CD8-positive, alpha-beta memory T cell (primary cell): ENCODE results near the gene TPH1. TPM values are rescaled to one million over a fixed set of nuclear protein-coding genes. Genes with fewer than 3 reads are reported as not detected.

ENCODE experiments used
- CTCF ChIA-PET: fragments of 350-600 bp; sonication (Branson Sonifier 250); formaldehyde crosslinking; loops from one replicate; lab custom pipeline; 2021; ENCODE audit warnings: antibody characterized with exemption; lab: Charles Lee
- POLR2A ChIA-PET: fragments of 350-600 bp; sonication (Branson Sonifier 250); formaldehyde crosslinking; loops from one replicate; lab custom pipeline; 2021; ENCODE audit warnings: antibody characterized with exemption; lab: Charles Lee
- DNase-seq, 5 donors: peaks; one replicate each; pipeline versions ENCODE4 v3.0.0 to v3.0.0-alpha.2; 2020 to 2022; ENCODE audit warnings: mixed read lengths in 1 of 5
- H3K27ac ChIP-seq: one replicate; pipeline ENCODE4 v1.7.0; 2013; ENCODE audit warnings: low read depth, mild to moderate bottlenecking, low read length, moderate library complexity
- H3K27me3 ChIP-seq: 2 replicates; pipeline ENCODE4 v1.7.0; 2013; ENCODE audit warnings: low read length, mild to moderate bottlenecking; ENCODE audit not compliant: insufficient read depth, poor library complexity, severe bottlenecking
- H3K36me3 ChIP-seq: 2 replicates; pipeline ENCODE4 v1.7.0; 2013; ENCODE audit warnings: mild to moderate bottlenecking, low read length, moderate library complexity; ENCODE audit not compliant: insufficient read depth
- H3K4me1 ChIP-seq: 2 replicates; pipeline ENCODE4 v1.7.0; 2013; ENCODE audit warnings: mild to moderate bottlenecking, low read length, moderate library complexity; ENCODE audit not compliant: insufficient read depth
- H3K4me3 ChIP-seq: 2 replicates; pipeline ENCODE4 v1.7.0; 2013; ENCODE audit warnings: mild to moderate bottlenecking, low read length
- H3K9me3 ChIP-seq: 2 replicates; pipeline ENCODE4 v1.7.0; 2013; ENCODE audit warnings: mild to moderate bottlenecking, low read length
- H3K27ac Mint-ChIP-seq, 8 donors: one replicate each; pipeline ENCODE4 v1.8.0; 2020 to 2021; ENCODE audit warnings: mixed read lengths in 8 of 8, mild to moderate bottlenecking in 6 of 8, inconsistent platforms in 3 of 8, moderate library complexity in 3 of 8
- H3K27me3 Mint-ChIP-seq, 2 donors: one replicate each; pipeline ENCODE4 v1.8.0; 2020 to 2021; ENCODE audit warnings: mixed read lengths in 2 of 2, mild to moderate bottlenecking in 1 of 2, moderate library complexity in 1 of 2
- H3K36me3 Mint-ChIP-seq, 3 donors: one replicate each; pipeline ENCODE4 v1.8.0; 2020 to 2021; ENCODE audit warnings: mixed read lengths in 3 of 3, inconsistent platforms in 1 of 3, mild to moderate bottlenecking in 1 of 3
- H3K4me1 Mint-ChIP-seq, 3 donors: one replicate each; pipeline ENCODE4 v1.8.0; 2020 to 2021; ENCODE audit warnings: mixed read lengths in 3 of 3, inconsistent platforms in 1 of 3, mild to moderate bottlenecking in 1 of 3
- H3K4me3 Mint-ChIP-seq, 7 donors: one replicate each; pipeline ENCODE4 v1.8.0; 2020 to 2021; ENCODE audit warnings: mixed read lengths in 7 of 7, mild to moderate bottlenecking in 6 of 7, moderate library complexity in 4 of 7, inconsistent platforms in 2 of 7
- H3K9me3 Mint-ChIP-seq, 5 donors: one replicate each; pipeline ENCODE4 v1.8.0; 2020 to 2022; ENCODE audit warnings: mixed read lengths in 5 of 5, mild to moderate bottlenecking in 3 of 5, moderate library complexity in 2 of 5, inconsistent platforms in 1 of 5
- polyA plus RNA-seq: library from polyadenylated mRNA; unstranded; fragments of 300-500 nt; fragmentation: Illumina TruSeq; gene quantifications from one replicate; pipeline ENCODE4 v1.2.3, GENCODE V29; 2021
- total RNA-seq, 2 experiments: library from RNA; stranded (reverse); gene quantifications; one replicate each; pipeline ENCODE4 v1.2.3, GENCODE V29; 2021

The TPH1 gene
- total and polyA plus RNA-seq, 3 experiments from 2014 or later: 0.03 to 0.53 (median 0.20) TPM

- Histone ChIP-seq H3K4me1 (peaks cover 8% of the 10 kb centered on the region), H3K36me3 (no peaks in the 10 kb centered on the region), H3K4me3 (no peak overlapping the region), H3K27me3 (no peaks in the 10 kb centered on the region), H3K9me3 (no peaks in the 10 kb centered on the region), H3K27ac (no peak overlapping the region)
- peak overlapping the region in 1 of 8 donors; percentile 63 for H3K27ac Mint-ChIP-seq
- no peaks in the 10 kb centered on the region for H3K27me3 Mint-ChIP-seq
- no peak for DNase-seq
- peaks cover 21 to 26% (median 25%) of the 10 kb centered on the region in 3 donors for H3K4me1 Mint-ChIP-seq
- ChIA-PET POLR2A (interaction anchor here (0.7 kb wide), 1 partner anchor 510 kb away, joined by 3 read pairs; no protein-coding TSS in a partner anchor), CTCF (interaction anchor here (0.7 kb wide), 1 partner anchor 89 kb away, joined by 4 read pairs; the partner anchor contains the start of gene SAAL1)
- no peaks in the 10 kb centered on the region for H3K9me3 Mint-ChIP-seq
- peak overlapping the region in 1 of 7 donors; percentile 43 for H3K4me3 Mint-ChIP-seq
- peaks cover 0 to 8% (median 0%) of the 10 kb centered on the region in 3 donors for H3K36me3 Mint-ChIP-seq
These were observed 29.3 kb downstream of the TPH1 start for GRCh38 chr11:18016789-18017188.

GRCh38 chr11:18014876-18015275, 31.2 kb downstream of the TPH1 start:
- no peaks in the 10 kb centered on the region for H3K36me3 ChIP-seq
- no peaks in the 10 kb centered on the region for H3K9me3 ChIP-seq
- H3K9me3 Mint-ChIP-seq: no peaks in the 10 kb centered on the region
- H3K27ac Mint-ChIP-seq: peak overlapping the region in 6 of 8 donors; percentile 5 to 100 (median 48)
- peaks cover 8% of the 10 kb centered on the region for H3K4me1 ChIP-seq
- DNase-seq: no peak
- no peaks in the 10 kb centered on the region for H3K27me3 Mint-ChIP-seq
- H3K4me1 Mint-ChIP-seq: peaks cover 27 to 43% (median 41%) of the 10 kb centered on the region in 3 donors
- ChIA-PET CTCF (no interaction called here), POLR2A (no interaction called here)
- H3K36me3 Mint-ChIP-seq: peaks cover 0 to 8% (median 0%) of the 10 kb centered on the region in 3 donors
- no peaks in the 10 kb centered on the region for H3K27me3 ChIP-seq
- no peak overlapping the region for H3K27ac ChIP-seq
- H3K4me3 Mint-ChIP-seq: peak overlapping the region in 6 of 7 donors; percentile 5 to 58 (median 42)
- H3K4me3 ChIP-seq: no peak overlapping the region

GRCh38 chr11:18013790-18014507, 32.1 kb downstream of the TPH1 start:
- Histone ChIP-seq H3K27me3 (no peaks in the 10 kb centered on the region), H3K9me3 (no peaks in the 10 kb centered on the region), H3K36me3 (no peaks in the 10 kb centered on the region), H3K27ac (peak overlapping the region; percentile 80), H3K4me1 (peaks cover 8% of the 10 kb centered on the region), H3K4me3 (peak overlapping the region; percentile 77)
- Mint-ChIP-seq H3K27ac (peak overlapping the region; percentile 88 to 100 (median 98)), H3K4me3 (peak overlapping the region; percentile 95 to 100 (median 98)), H3K4me1 (peaks cover 27 to 43% (median 41%) of the 10 kb centered on the region in 3 donors), H3K27me3 (no peaks in the 10 kb centered on the region), H3K9me3 (no peaks in the 10 kb centered on the region), H3K36me3 (peaks cover 0 to 8% (median 0%) of the 10 kb centered on the region in 3 donors)
- no peak for DNase-seq
- ChIA-PET CTCF (interaction anchor here (0.7 to 1.8 kb wide), 6 partner anchors 10 to 513 kb away, joined by 3 to 9 read pairs (median 4); partner anchors contain the start of genes SAAL1 and TSG101), POLR2A (interaction anchor here (0.6 to 1.8 kb wide), 3 partner anchors 90 to 382 kb away, joined by 3 to 11 read pairs (median 4); partner anchors contain the start of gene SAAL1)

- H3K36me3 Mint-ChIP-seq: peaks cover 0 to 8% (median 0%) of the 10 kb centered on the region in 3 donors
- H3K4me3 ChIP-seq: peak within 1 kb of the TSS; percentile 77
- H3K36me3 ChIP-seq: no peaks in the 10 kb centered on the region
- no peaks in the 10 kb centered on the region for H3K9me3 ChIP-seq
- H3K9me3 Mint-ChIP-seq: no peaks in the 10 kb centered on the region
- peak; percentile 90 to 95 (median 93) for DNase-seq
- H3K27ac ChIP-seq: peak within 1 kb of the TSS; percentile 80
- H3K27me3 Mint-ChIP-seq: no peaks in the 10 kb centered on the region
- peaks cover 27 to 43% (median 41%) of the 10 kb centered on the region in 3 donors for H3K4me1 Mint-ChIP-seq
- peak within 1 kb of the TSS; percentile 95 to 100 (median 98) for H3K4me3 Mint-ChIP-seq
- H3K4me1 ChIP-seq: peaks cover 8% of the 10 kb centered on the region
- ChIA-PET POLR2A (interaction anchor here (0.6 to 1.8 kb wide), 3 partner anchors 91 to 383 kb away, joined by 3 to 11 read pairs (median 4); partner anchors contain the start of gene SAAL1), CTCF (interaction anchor here (0.7 to 1.8 kb wide), 6 partner anchors 11 to 513 kb away, joined by 3 to 9 read pairs (median 4); partner anchors contain the start of genes SAAL1 and TSG101)
- peak within 1 kb of the TSS; percentile 88 to 100 (median 99) for H3K27ac Mint-ChIP-seq
- no peaks in the 10 kb centered on the region for H3K27me3 ChIP-seq
These were observed 32.9 kb downstream of the TPH1 start, which contains the start of gene SERGEF for GRCh38 chr11:18012906-18013781. TSS of gene SERGEF (minus strand) at chr11:18013047. CDS start at chr11:18013010, 37 bp downstream.

GRCh38 chr11:18012122-18012905, 33.8 kb downstream of the TPH1 start:
- POLR2A ChIA-PET: interaction anchor here (1.3 to 1.8 kb wide), 2 partner anchors 92 to 94 kb away, joined by 4 to 11 read pairs; partner anchors contain the start of gene SAAL1
- Histone ChIP-seq H3K9me3 (no peaks in the 10 kb centered on the region), H3K27me3 (no peaks in the 10 kb centered on the region), H3K36me3 (no peaks in the 10 kb centered on the region), H3K4me1 (peaks cover 8% of the 10 kb centered on the region), H3K4me3 (peak overlapping the region; percentile 41), H3K27ac (peak overlapping the region; percentile 80)
- peak in 4 of 5 donors; percentile 5 to 55 (median 38) for DNase-seq
- Mint-ChIP-seq H3K9me3 (no peaks in the 10 kb centered on the region), H3K27me3 (no peaks in the 10 kb centered on the region), H3K27ac (peak overlapping the region; percentile 88 to 99 (median 98)), H3K4me1 (peaks cover 27 to 43% (median 41%) of the 10 kb centered on the region in 3 donors), H3K4me3 (peak overlapping the region; percentile 92 to 100 (median 98)), H3K36me3 (peaks cover 0 to 14% (median 2%) of the 10 kb centered on the region in 3 donors)
- CTCF ChIA-PET: interaction anchor here (1.3 to 1.8 kb wide), 2 partner anchors 21 to 83 kb away, joined by 3 to 4 read pairs; no protein-coding TSS in a partner anchor

- H3K36me3 Mint-ChIP-seq: peaks cover 1 to 19% (median 2%) of the 10 kb centered on the region in 3 donors
- peak overlapping the region; percentile 80 for H3K27ac ChIP-seq
- H3K9me3 Mint-ChIP-seq: no peaks in the 10 kb centered on the region
- H3K27me3 ChIP-seq: no peaks in the 10 kb centered on the region
- H3K4me3 Mint-ChIP-seq: peak overlapping the region; percentile 92 to 100 (median 98)
- CTCF ChIA-PET: no interaction called here
- peak in 2 of 5 donors; percentile 7 to 44 for DNase-seq
- H3K4me3 ChIP-seq: no peak overlapping the region
- no peaks in the 10 kb centered on the region for H3K27me3 Mint-ChIP-seq
- POLR2A ChIA-PET: no interaction called here
- H3K4me1 Mint-ChIP-seq: peaks cover 27 to 43% (median 41%) of the 10 kb centered on the region in 3 donors
- no peaks in the 10 kb centered on the region for H3K36me3 ChIP-seq
- H3K9me3 ChIP-seq: no peaks in the 10 kb centered on the region
- H3K27ac Mint-ChIP-seq: peak overlapping the region; percentile 88 to 99 (median 98)
- peaks cover 8% of the 10 kb centered on the region for H3K4me1 ChIP-seq
These were observed 34.4 kb downstream of the TPH1 start for GRCh38 chr11:18011633-18012032.
